Upper lobe of left lung (tissue), 6 donors: ENCODE results near the gene TEDC1. TPM values are rescaled to one million over a fixed set of nuclear protein-coding genes. Genes with fewer than 3 reads are reported as not detected.

ENCODE experiments used
- ATAC-seq, 2 donors: fragments of 200-7000 bp; cut with Tn5 transposase; one replicate each; pipeline ENCODE4 v1.9.1; 2022; ENCODE audit warnings: mild to moderate bottlenecking in 2 of 2, moderate library complexity in 2 of 2; ENCODE audit not compliant: low FRiP score in 2 of 2
- DNase-seq, 2 donors: peaks; one replicate each; pipeline ENCODE4 v3.0.0-alpha.2; 2019 to 2020
- H3K27ac ChIP-seq, 4 donors: fragments of 200-600 bp; sonication (generic); one replicate each; pipeline ENCODE4 v1.5.1; 2016 to 2019
- H3K27me3 ChIP-seq, 4 donors: fragments of 200-600 bp; sonication (generic); one replicate each; pipeline ENCODE4 v1.5.1; 2017 to 2019
- H3K36me3 ChIP-seq, 4 donors: fragments of 200-600 bp; sonication (generic); one replicate each; pipeline ENCODE4 v1.5.1; 2016 to 2019
- H3K4me1 ChIP-seq, 4 donors: fragments of 200-600 bp; sonication (generic); one replicate each; pipeline ENCODE4 v1.5.1; 2018 to 2019
- H3K4me3 ChIP-seq, 4 donors: fragments of 200-600 bp; sonication (generic); one replicate each; pipeline ENCODE4 v1.5.1; 2017 to 2019; ENCODE audit warnings: mild to moderate bottlenecking in 2 of 4, moderate library complexity in 1 of 4
- H3K9me3 ChIP-seq, 4 donors: fragments of 200-600 bp; sonication (generic); one replicate each; pipeline ENCODE4 v1.5.1; 2018 to 2019
- EP300 ChIP-seq, 4 donors: sonication (generic); formaldehyde crosslinking; IDR thresholded peaks; one replicate each; pipeline ENCODE4 v1.5.1; 2017; ENCODE audit warnings: antibody characterized with exemption in 4 of 4, control low read depth in 2 of 4
- POLR2A ChIP-seq, 4 donors: fragments of 450-650 bp; IDR thresholded peaks; one replicate each; pipeline ENCODE4 v1.5.1; 2016 to 2017; ENCODE audit warnings: antibody characterized with exemption in 4 of 4, mild to moderate bottlenecking in 2 of 4
- POLR2AphosphoS5 ChIP-seq, 2 donors: sonication (generic); formaldehyde crosslinking; IDR thresholded peaks; one replicate each; pipeline ENCODE4 v1.5.1; 2017; ENCODE audit warnings: antibody characterized with exemption in 2 of 2
- WGBS, 2 donors: methylation state at CpG; one replicate each; pipeline ENCODE4 v1.1.5; 2017 to 2018; 5-methylcytosine and 5-hydroxymethylcytosine counted together
- total RNA-seq, 6 donors: library from RNA; depleted of rRNA in 4 of 6; stranded (reverse); fragments of >200 nt in 4 of 6; gene quantifications; one replicate each; pipeline versions ENCODE4 v1.1.0 to v1.2.1, GENCODE V29; 2016 to 2021
- TF ChIP-seq, protein P1 (sequence below), 6 experiments: fragments of 450-650 bp in 4 of 6; fragments of 200-600 bp in 2 of 6; sonication (generic) in 2 of 6; IDR thresholded peaks; one replicate each; pipeline ENCODE4 v1.5.1; 2016 to 2019; ENCODE audit warnings: antibody characterized with exemption in 6 of 6
- donor health status: DM: no; HTN: no; CAD: no; lungs with moderate emphysema.
- donor health status: DM: no; HTN: yes; CAD: no; lungs with severe emphysema.

The TEDC1 gene
- total RNA-seq, 6 donors from 2014 or later, result 13.8 to 38.5 (median 17.4) TPM

DNA sequence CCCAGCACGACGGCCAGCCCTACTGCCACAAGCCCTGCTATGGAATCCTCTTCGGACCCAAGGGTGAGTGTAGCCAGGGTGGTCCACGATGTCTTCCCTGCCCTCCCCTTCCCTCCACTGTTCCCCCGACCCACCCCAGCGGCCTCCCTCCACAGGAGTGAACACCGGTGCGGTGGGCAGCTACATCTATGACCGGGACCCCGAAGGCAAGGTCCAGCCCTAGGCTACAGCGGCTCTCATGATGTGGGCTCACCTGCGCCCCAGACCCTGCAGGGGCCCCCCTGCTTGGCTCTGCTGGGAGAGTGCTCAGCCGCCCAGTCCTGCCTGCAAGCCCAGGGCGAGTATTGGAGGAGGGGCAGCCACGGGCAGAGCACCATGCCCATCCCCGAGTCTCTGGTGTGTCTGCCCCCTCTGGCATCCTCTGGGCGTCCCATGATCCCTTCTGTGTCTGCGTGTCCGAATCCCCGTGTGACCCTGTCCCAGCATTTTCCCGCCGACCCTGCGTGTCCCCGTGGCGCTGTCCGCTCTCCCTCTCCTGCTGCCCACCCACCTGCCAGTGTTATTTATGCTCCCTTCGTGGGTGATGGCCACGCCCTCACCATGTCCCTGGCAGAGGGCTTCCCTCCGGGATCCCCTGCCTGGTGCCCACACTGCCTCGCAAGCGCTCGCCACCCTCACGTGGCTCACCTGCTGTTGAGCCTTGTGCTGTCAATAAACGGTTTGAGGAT is 11.5 kb upstream of the TEDC1 start:
- Histone ChIP-seq H3K27me3 (peaks cover 0 to 16% (median 8%) of the 10 kb centered on the region in 4 donors), H3K4me3 (no peak overlapping the region), H3K27ac (peak overlapping the region in 3 of 4 donors; percentile 88 to 98 (median 97)), H3K36me3 (peaks cover 0 to 22% (median 6%) of the 10 kb centered on the region in 4 donors), H3K4me1 (peaks cover 52 to 94% (median 80%) of the 10 kb centered on the region in 4 donors), H3K9me3 (no peaks in the 10 kb centered on the region)
- 62 to 76% methylated on average over 21 to 26 of the region's 34 CpGs for WGBS, 2 donors
- DNase-seq (no peak), ATAC-seq (no peak)
- no peak for TF ChIP-seq EP300 (IDR thresholded peaks at IDR 0.05)
- TF ChIP-seq, protein P1, sequence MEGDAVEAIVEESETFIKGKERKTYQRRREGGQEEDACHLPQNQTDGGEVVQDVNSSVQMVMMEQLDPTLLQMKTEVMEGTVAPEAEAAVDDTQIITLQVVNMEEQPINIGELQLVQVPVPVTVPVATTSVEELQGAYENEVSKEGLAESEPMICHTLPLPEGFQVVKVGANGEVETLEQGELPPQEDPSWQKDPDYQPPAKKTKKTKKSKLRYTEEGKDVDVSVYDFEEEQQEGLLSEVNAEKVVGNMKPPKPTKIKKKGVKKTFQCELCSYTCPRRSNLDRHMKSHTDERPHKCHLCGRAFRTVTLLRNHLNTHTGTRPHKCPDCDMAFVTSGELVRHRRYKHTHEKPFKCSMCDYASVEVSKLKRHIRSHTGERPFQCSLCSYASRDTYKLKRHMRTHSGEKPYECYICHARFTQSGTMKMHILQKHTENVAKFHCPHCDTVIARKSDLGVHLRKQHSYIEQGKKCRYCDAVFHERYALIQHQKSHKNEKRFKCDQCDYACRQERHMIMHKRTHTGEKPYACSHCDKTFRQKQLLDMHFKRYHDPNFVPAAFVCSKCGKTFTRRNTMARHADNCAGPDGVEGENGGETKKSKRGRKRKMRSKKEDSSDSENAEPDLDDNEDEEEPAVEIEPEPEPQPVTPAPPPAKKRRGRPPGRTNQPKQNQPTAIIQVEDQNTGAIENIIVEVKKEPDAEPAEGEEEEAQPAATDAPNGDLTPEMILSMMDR (IDR thresholded peaks at IDR 0.05), result no peak
- TF ChIP-seq POLR2AphosphoS5 (IDR thresholded peaks at IDR 0.05), result no peak
- no peak for TF ChIP-seq POLR2A (IDR thresholded peaks at IDR 0.05)

DNA sequence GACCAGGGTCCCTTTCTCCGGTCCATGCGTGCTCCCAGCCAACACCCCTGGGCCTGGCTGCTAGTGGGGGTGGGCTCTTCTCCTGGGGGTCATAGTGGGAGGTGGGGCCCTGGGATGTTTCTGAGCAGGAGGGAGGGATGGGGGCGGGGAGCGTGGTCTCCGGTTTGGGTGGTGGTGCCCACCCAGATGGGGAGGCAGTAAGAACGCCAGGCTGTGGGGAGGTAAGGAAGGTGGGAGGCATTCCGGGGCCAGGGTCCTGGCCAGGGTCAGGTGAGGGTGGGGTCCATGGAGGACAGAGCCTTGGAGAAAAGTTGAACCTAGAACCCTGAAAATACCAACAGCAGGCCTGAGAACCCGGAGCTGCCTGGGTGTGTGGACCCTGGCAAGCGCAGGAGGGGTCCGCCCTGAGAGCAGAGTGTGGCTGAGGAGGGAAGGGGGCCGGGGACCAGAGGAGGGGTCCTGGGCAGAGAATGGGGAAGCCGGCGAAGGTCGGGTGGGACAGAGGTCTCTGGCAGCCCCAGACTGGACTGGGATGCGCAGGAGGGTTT is 10.8 kb upstream of the TEDC1 start:
- WGBS, 2 donors, result 65 to 76% methylated on average over 13 to 15 of the region's 15 CpGs
- peak overlapping the region; percentile 88 to 98 (median 94) for H3K27ac ChIP-seq
- H3K4me1 ChIP-seq, result peaks cover 59 to 94% (median 82%) of the 10 kb centered on the region in 4 donors
- peaks cover 0 to 10% (median 5%) of the 10 kb centered on the region in 4 donors for H3K27me3 ChIP-seq
- no peak for DNase-seq
- no peak for ATAC-seq
- TF ChIP-seq POLR2AphosphoS5 (IDR thresholded peaks at IDR 0.05) (no peak), EP300 (IDR thresholded peaks at IDR 0.05) (no peak), POLR2A (IDR thresholded peaks at IDR 0.05) (no peak)
- TF ChIP-seq, protein P1 (IDR thresholded peaks at IDR 0.05), result no peak
- H3K36me3 ChIP-seq, result peaks cover 0 to 22% (median 6%) of the 10 kb centered on the region in 4 donors
- H3K9me3 ChIP-seq, result no peaks in the 10 kb centered on the region
- H3K4me3 ChIP-seq, result peak overlapping the region in 1 of 4 donors; percentile 47

DNA sequence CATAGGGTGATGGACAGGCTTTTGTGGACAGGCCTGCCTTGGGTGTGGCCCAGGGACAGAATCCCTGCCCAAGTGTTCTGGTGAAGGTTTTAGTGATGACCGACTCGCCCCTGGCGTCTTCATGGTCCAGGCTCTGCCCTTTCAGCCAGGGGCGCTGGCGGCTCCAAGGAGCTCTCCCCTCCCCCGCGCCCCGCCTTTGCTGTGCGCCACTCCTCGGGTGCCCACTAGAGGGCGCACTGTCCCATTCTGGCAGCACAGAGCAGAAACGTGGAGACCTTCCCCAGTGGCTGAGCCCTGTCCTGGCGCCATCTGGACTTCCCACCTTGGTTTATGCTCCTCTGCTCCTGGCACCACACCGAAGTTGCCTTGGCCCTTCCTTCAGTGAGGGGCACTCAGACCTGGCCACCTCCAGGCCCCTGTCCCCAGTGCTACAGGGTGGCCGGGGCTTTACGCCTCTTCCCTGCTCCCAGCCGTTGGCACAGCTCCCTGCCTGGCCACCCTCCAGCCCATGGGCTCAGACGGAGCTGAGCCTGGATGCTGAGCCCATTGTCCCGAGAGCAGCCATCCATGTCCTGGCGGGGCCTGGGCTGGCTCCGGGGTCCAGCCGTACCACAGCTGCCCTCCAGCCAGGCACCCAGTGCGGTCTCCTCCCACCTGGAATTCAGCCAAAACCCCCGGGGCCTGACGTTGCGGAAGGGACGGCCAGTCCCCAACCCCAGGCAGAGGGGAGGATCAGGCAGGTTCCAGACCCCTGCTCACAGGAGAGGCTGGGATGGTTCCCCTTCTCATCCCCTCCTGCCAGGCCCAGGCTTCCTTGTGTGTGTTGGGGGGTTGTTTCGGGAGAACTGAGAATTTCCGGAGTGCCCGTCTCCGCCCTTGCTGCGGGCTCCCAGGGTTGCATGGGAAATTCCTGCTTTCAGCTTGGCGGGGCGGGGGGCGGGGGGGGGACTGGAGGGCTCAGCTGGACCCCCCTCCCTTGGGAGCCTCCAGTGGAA is 9.9 kb upstream of the TEDC1 start:
- TF ChIP-seq POLR2AphosphoS5 (IDR thresholded peaks at IDR 0.05), result peak; percentile 50 to 81
- peak in 3 of 4 donors; percentile 56 to 71 (median 57) for TF ChIP-seq POLR2A (IDR thresholded peaks at IDR 0.05)
- TF ChIP-seq EP300 (IDR thresholded peaks at IDR 0.05), result no peak
- TF ChIP-seq, protein P1 (IDR thresholded peaks at IDR 0.05), result peak; percentile 96 to 100 (median 100)
- Histone ChIP-seq H3K9me3 (no peaks in the 10 kb centered on the region), H3K27ac (peak overlapping the region; percentile 88 to 98 (median 94)), H3K36me3 (peaks cover 0 to 22% (median 6%) of the 10 kb centered on the region in 4 donors), H3K4me1 (peaks cover 67 to 94% (median 81%) of the 10 kb centered on the region in 4 donors), H3K27me3 (peaks cover 0 to 10% (median 2%) of the 10 kb centered on the region in 4 donors), H3K4me3 (peak overlapping the region in 3 of 4 donors; percentile 24 to 47 (median 42))
- ATAC-seq (peak; percentile 87 to 92), DNase-seq (peak; percentile 93 to 96)
- WGBS, 2 donors, result 0 to 2% methylated on average over 1 to 33 of the region's 35 CpGs

DNA sequence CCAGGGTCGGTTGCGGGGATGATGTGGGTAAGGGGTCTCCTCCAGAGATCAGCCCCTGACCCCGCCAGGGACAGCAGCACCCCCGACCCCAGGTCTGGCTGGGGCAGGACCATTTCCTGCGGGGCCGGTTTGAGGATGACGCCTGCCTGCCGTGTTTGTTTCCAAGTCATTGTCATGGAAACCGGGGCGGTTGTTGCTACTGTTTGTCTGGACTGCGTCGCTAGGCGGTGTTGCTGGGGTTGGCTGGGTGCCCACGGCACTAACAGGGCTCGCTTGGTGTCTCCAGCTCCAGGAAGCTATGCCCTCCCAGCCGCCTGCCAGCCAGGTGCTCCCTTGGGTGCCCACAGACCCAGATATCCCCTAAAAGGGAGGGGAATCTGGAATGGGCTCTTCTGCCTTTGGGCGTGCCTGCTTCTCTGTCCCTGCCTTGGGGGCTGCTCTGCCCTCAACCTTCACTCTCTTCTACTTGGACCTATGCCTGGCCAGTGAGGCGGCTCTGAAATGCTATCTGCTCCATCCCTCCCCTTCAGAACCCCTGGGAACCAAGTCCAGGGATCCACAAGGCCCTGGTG is 9.1 kb upstream of the TEDC1 start:
- Histone ChIP-seq H3K27me3 (peaks cover 0 to 10% (median 4%) of the 10 kb centered on the region in 4 donors), H3K36me3 (peaks cover 0 to 22% (median 6%) of the 10 kb centered on the region in 4 donors), H3K4me3 (peak overlapping the region in 3 of 4 donors; percentile 24 to 47 (median 42)), H3K27ac (peak overlapping the region; percentile 88 to 98 (median 94)), H3K9me3 (no peaks in the 10 kb centered on the region), H3K4me1 (peaks cover 69 to 94% (median 81%) of the 10 kb centered on the region in 4 donors)
- WGBS, 2 donors, result 3 to 12% methylated on average over 10 to 18 of the region's 18 CpGs
- peak; percentile 94 for DNase-seq
- peak; percentile 76 to 83 for ATAC-seq
- peak in 1 of 4 donors; percentile 69 for TF ChIP-seq EP300 (IDR thresholded peaks at IDR 0.05)
- TF ChIP-seq POLR2AphosphoS5 (IDR thresholded peaks at IDR 0.05), result peak; percentile 58 to 92
- TF ChIP-seq POLR2A (IDR thresholded peaks at IDR 0.05), result peak in 3 of 4 donors; percentile 27 to 45 (median 35)
- TF ChIP-seq, protein P1 (IDR thresholded peaks at IDR 0.05), result peak in 3 of 6 experiments; percentile 10 to 34 (median 32)
